Erythroblast (primary cell): ENCODE measurements around the gene SHISAL2B.

Experiments
- GATA1 ChIP-seq: IDR thresholded peaks from 2 replicates; pipeline ENCODE4 v1.6.1; 2011; ENCODE audit warnings: low read depth, mild to moderate bottlenecking, control low read depth, low read length, moderate library complexity
- POLR2A ChIP-seq: IDR thresholded peaks from 2 replicates; pipeline ENCODE4 v1.6.1; 2011; ENCODE audit warnings: mild to moderate bottlenecking, low read length

- TF ChIP-seq POLR2A (no peak), GATA1 (no peak)
Observed at GRCh38 chr5:64682608-64683007, 7.7 kb upstream of the SHISAL2B start.
